Hepatocyte (in vitro differentiated cells): ENCODE measurements around the gene VPS13D. TPM values are rescaled to one million over a fixed set of nuclear protein-coding genes. Genes with fewer than 3 reads are reported as not detected.

Experiments used
- DNase-seq: peaks from one replicate; pipeline ENCODE4 v3.0.0-alpha.2; 2016; ENCODE audit warnings: low spot score
- H2AFZ ChIP-seq: fragments of 200-600 bp; sonication (generic); 2 replicates; pipeline ENCODE4 v1.6.0; 2016; ENCODE audit warnings: antibody characterized with exemption, mild to moderate bottlenecking
- H3K27ac ChIP-seq: fragments of 200-600 bp; sonication (generic); 2 replicates; pipeline ENCODE4 v1.5.1; 2016; ENCODE audit warnings: mild to moderate bottlenecking
- H3K27me3 ChIP-seq: fragments of 200-600 bp; sonication (generic); 2 replicates; pipeline ENCODE4 v1.6.1; 2016
- H3K36me3 ChIP-seq: fragments of 200-600 bp; sonication (generic); replicated peaks from 2 replicates; pipeline ENCODE4 v1.5.1; 2016; ENCODE audit warnings: low read depth; ENCODE audit not compliant: insufficient read depth
- H3K4me1 ChIP-seq: fragments of 200-600 bp; sonication (generic); 2 replicates; pipeline ENCODE4 v1.5.1; 2016; ENCODE audit warnings: mild to moderate bottlenecking, moderate library complexity; ENCODE audit not compliant: insufficient read depth
- H3K4me2 ChIP-seq: fragments of 200-600 bp; sonication (generic); 2 replicates; pipeline ENCODE4 v1.6.0; 2016
- H3K4me3 ChIP-seq: fragments of 200-600 bp; sonication (generic); 2 replicates; pipeline ENCODE4 v1.5.1; 2016; ENCODE audit warnings: mild to moderate bottlenecking
- H3K79me2 ChIP-seq: fragments of 200-600 bp; sonication (generic); 2 replicates; pipeline ENCODE4 v1.6.0; 2017; ENCODE audit warnings: mild to moderate bottlenecking
- H3K9me2 ChIP-seq: fragments of 200-600 bp; sonication (generic); replicated peaks from 2 replicates; pipeline ENCODE4 v1.6.0; 2017; ENCODE audit warnings: mild to moderate bottlenecking; ENCODE audit not compliant: insufficient read depth
- H3K9me3 ChIP-seq: fragments of 200-600 bp; sonication (generic); 2 replicates; pipeline ENCODE4 v1.5.1; 2016; ENCODE audit warnings: low read depth, mild to moderate bottlenecking
- H4K20me1 ChIP-seq: fragments of 200-600 bp; sonication (generic); 2 replicates; pipeline ENCODE4 v1.6.0; 2016; ENCODE audit warnings: mild to moderate bottlenecking; ENCODE audit not compliant: insufficient read depth, poor library complexity, severe bottlenecking
- EZH2 ChIP-seq: fragments of 200-600 bp; sonication (generic); IDR thresholded peaks from 2 replicates; pipeline ENCODE4 v1.6.1; 2016; ENCODE audit warnings: antibody characterized with exemption, mild to moderate bottlenecking, borderline replicate concordance
- EZH2phosphoT487 ChIP-seq: fragments of 200-600 bp; sonication (generic); IDR thresholded peaks from one replicate; pipeline ENCODE4 v1.6.1; 2018; ENCODE audit warnings: antibody characterized with exemption, mild to moderate bottlenecking, low read depth, moderate library complexity; ENCODE audit not compliant: unreplicated experiment, severe bottlenecking
- WGBS: methylation state at CpG from one replicate; pipeline ENCODE4 v1.1.6; 2016; ENCODE audit warnings: low lambda C conversion rate; ENCODE audit errors: missing lambda C conversion rate; 5-methylcytosine and 5-hydroxymethylcytosine counted together
- polyA plus RNA-seq: library from polyadenylated mRNA; unstranded; fragments of >200 nt; fragmentation: Nextera tagmentation; extraction: Ambion mirVana; gene quantifications from 2 replicates; pipeline ENCODE4 v1.2.1, GENCODE V29; 2016
- total RNA-seq: library from RNA; depleted of rRNA; stranded (reverse); fragments of >200 nt; gene quantifications from 2 replicates; pipeline ENCODE4 v1.2.3, GENCODE V29; 2014
- TF ChIP-seq, protein P1 (sequence below): fragments of 200-600 bp; sonication (generic); IDR thresholded peaks from 2 replicates; pipeline ENCODE4 v1.5.1; 2016; ENCODE audit warnings: antibody characterized with exemption, mild to moderate bottlenecking; ENCODE audit not compliant: poor library complexity

VPS13D gene
- total and polyA plus RNA-seq, 2 experiments from 2014 or later, result 7.3 to 32.2 TPM

GRCh38 chr1:12405325-12406210 lies 175.7 kb downstream of the VPS13D start:
- H3K9me3 ChIP-seq, result no peaks in the 10 kb centered on the region
- H3K9me2 ChIP-seq, result no peaks in the 10 kb centered on the region
- no peaks in the 10 kb centered on the region for H3K79me2 ChIP-seq
- H3K36me3 ChIP-seq, result no peaks in the 10 kb centered on the region
- H3K27ac ChIP-seq, result peak overlapping the region; percentile 78
- no peaks in the 10 kb centered on the region for H4K20me1 ChIP-seq
- 62% methylated on average over 9 of the region's 9 CpGs for WGBS
- DNase-seq, result peak; percentile 22
- no peak overlapping the region for H2AFZ ChIP-seq
- H3K4me2 ChIP-seq, result peak overlapping the region; percentile 50
- H3K27me3 ChIP-seq, result no peaks in the 10 kb centered on the region
- H3K4me3 ChIP-seq, result no peak overlapping the region
- H3K4me1 ChIP-seq, result peaks cover 69% of the 10 kb centered on the region
- no peak for TF ChIP-seq EZH2phosphoT487
- no peak for TF ChIP-seq EZH2
- TF ChIP-seq, protein P1, sequence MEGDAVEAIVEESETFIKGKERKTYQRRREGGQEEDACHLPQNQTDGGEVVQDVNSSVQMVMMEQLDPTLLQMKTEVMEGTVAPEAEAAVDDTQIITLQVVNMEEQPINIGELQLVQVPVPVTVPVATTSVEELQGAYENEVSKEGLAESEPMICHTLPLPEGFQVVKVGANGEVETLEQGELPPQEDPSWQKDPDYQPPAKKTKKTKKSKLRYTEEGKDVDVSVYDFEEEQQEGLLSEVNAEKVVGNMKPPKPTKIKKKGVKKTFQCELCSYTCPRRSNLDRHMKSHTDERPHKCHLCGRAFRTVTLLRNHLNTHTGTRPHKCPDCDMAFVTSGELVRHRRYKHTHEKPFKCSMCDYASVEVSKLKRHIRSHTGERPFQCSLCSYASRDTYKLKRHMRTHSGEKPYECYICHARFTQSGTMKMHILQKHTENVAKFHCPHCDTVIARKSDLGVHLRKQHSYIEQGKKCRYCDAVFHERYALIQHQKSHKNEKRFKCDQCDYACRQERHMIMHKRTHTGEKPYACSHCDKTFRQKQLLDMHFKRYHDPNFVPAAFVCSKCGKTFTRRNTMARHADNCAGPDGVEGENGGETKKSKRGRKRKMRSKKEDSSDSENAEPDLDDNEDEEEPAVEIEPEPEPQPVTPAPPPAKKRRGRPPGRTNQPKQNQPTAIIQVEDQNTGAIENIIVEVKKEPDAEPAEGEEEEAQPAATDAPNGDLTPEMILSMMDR, result no peak

DNA sequence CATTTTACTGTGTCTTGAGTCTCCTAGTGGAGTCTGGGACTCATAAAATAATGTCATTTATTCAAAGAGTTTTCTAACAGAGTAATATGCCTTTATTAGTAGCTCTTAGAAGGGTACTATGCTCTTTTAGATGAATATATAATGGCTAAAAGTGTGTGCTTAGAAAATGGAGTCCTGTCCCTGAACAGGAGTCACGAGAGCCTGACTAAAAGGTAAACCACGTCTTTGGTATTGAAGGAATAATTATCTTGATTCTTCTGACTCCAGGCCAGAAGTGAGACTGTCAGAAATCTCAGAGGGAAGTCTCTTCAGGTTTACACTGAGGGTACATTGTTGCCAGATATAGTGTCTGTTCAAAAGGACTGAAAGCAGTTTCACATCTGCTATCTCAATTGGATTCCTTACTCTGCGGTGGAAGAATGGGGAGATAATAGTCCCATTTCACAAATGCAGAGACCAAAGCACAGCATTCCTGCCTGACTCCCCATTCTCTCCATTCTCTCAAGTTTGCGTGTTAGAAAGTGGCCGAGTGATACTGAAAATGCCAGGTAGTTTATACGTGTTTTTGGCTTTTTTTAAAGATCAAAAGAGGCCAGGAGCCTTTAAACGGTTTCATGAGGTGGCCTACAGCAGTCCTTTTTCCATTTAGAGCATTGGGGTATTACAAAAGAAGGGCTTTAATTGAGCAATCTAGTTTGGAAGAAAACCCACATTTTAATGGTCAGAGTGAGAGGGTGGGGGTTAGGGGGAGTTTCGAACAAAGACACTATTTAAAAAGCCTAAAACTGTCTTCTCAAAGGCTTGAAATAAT lies 176.6 kb downstream of the VPS13D start:
- DNase-seq, result no peak
- 37% methylated on average over 8 of the region's 8 CpGs for WGBS

GRCh38 chr1:12407050-12407961 lies 177.5 kb downstream of the VPS13D start:
- H3K4me3 ChIP-seq, result no peak overlapping the region
- H3K4me1 ChIP-seq, result peaks cover 51% of the 10 kb centered on the region
- no peaks in the 10 kb centered on the region for H3K9me2 ChIP-seq
- no peaks in the 10 kb centered on the region for H4K20me1 ChIP-seq
- peak overlapping the region; percentile 50 for H3K4me2 ChIP-seq
- no peaks in the 10 kb centered on the region for H3K79me2 ChIP-seq
- H2AFZ ChIP-seq, result no peak overlapping the region
- peak; percentile 62 for DNase-seq
- WGBS, result 46% methylated on average over 8 of the region's 8 CpGs
- H3K27ac ChIP-seq, result peak overlapping the region; percentile 78
- peak; percentile 83 for TF ChIP-seq EZH2phosphoT487
- TF ChIP-seq, protein P1, result peak; percentile 56
- TF ChIP-seq EZH2, result no peak
- H3K36me3 ChIP-seq, result no peaks in the 10 kb centered on the region
- no peaks in the 10 kb centered on the region for H3K9me3 ChIP-seq
- H3K27me3 ChIP-seq, result no peaks in the 10 kb centered on the region

More for the DNA sequence above, 176.6 kb downstream of the VPS13D start:
- H3K4me2 ChIP-seq, result peak overlapping the region; percentile 50
- TF ChIP-seq, protein P1, result peak; percentile 29
- TF ChIP-seq EZH2phosphoT487, result no peak
- H3K27me3 ChIP-seq, result no peaks in the 10 kb centered on the region
- no peaks in the 10 kb centered on the region for H4K20me1 ChIP-seq
- H2AFZ ChIP-seq, result no peak overlapping the region
- H3K4me1 ChIP-seq, result peaks cover 60% of the 10 kb centered on the region
- no peaks in the 10 kb centered on the region for H3K36me3 ChIP-seq
- H3K79me2 ChIP-seq, result no peaks in the 10 kb centered on the region
- no peaks in the 10 kb centered on the region for H3K9me2 ChIP-seq
- no peaks in the 10 kb centered on the region for H3K9me3 ChIP-seq
- peak overlapping the region; percentile 78 for H3K27ac ChIP-seq
- no peak overlapping the region for H3K4me3 ChIP-seq
